ENCODE data around the gene UCN2.

Gene UCN2

GRCh38 chr3:48563382-48563918 lies at the start of gene UCN2:
UCN2 (minus strand) TSS chr3:48563781; CDS start chr3:48563124, 657 bp downstream.
- TF ChIP-seq CTCF (IDR thresholded peaks at IDR 0.05; ENCODE audit: unreplicated experiment in 3 of 3) = no peak
- peak within 1 kb of the TSS; percentile 60 to 86 (median 81) for H3K27ac Mint-ChIP-seq
- H3K4me3 Mint-ChIP-seq = no peak within 1 kb of the TSS
- no peaks in the 10 kb centered on the region for H3K36me3 Mint-ChIP-seq (ENCODE audit: low read depth)
- peaks cover 54% of the 10 kb centered on the region for H3K4me1 Mint-ChIP-seq
- peaks cover 4% of the 10 kb centered on the region for H3K27me3 Mint-ChIP-seq (ENCODE audit: low read depth)
- no peaks in the 10 kb centered on the region for H3K9me3 Mint-ChIP-seq

- Mint-ChIP-seq H3K4me3 (no peak overlapping the region), H3K4me1 (peaks cover 16% of the 10 kb centered on the region), H3K36me3 (ENCODE audit: low read depth) (peaks cover 12% of the 10 kb centered on the region), H3K27ac (no peak overlapping the region), H3K27me3 (ENCODE audit: low read depth) (peaks cover 4% of the 10 kb centered on the region), H3K9me3 (no peaks in the 10 kb centered on the region)
- no peak for TF ChIP-seq CTCF (IDR thresholded peaks at IDR 0.05; ENCODE audit: unreplicated experiment in 3 of 3)
Observed at GRCh38 chr3:48612309-48612708, 48.7 kb upstream of the UCN2 start.

GRCh38 chr3:48609088-48610005 lies 45.8 kb upstream of the UCN2 start, which contains the start of gene UQCRC1:
UQCRC1 (minus strand) TSS chr3:48609646; CDS start chr3:48609620, 26 bp downstream.
- peaks cover 34% of the 10 kb centered on the region for H3K36me3 Mint-ChIP-seq (ENCODE audit: low read depth)
- peak; percentile 73 to 82 (median 78) for TF ChIP-seq CTCF (IDR thresholded peaks at IDR 0.05; ENCODE audit: unreplicated experiment in 3 of 3)
- peak within 1 kb of the TSS; percentile 86 to 97 (median 93) for H3K27ac Mint-ChIP-seq
- H3K9me3 Mint-ChIP-seq = no peaks in the 10 kb centered on the region
- H3K4me1 Mint-ChIP-seq = peaks cover 16% of the 10 kb centered on the region
- H3K4me3 Mint-ChIP-seq = peak within 1 kb of the TSS; percentile 98 to 99 (median 98)
- H3K27me3 Mint-ChIP-seq (ENCODE audit: low read depth) = peaks cover 4% of the 10 kb centered on the region

- no peak overlapping the region for H3K27ac Mint-ChIP-seq
- H3K9me3 Mint-ChIP-seq = no peaks in the 10 kb centered on the region
- peaks cover 49% of the 10 kb centered on the region for H3K36me3 Mint-ChIP-seq (ENCODE audit: low read depth)
- peaks cover 16% of the 10 kb centered on the region for H3K4me1 Mint-ChIP-seq
- no peak overlapping the region for H3K4me3 Mint-ChIP-seq
- peaks cover 4% of the 10 kb centered on the region for H3K27me3 Mint-ChIP-seq (ENCODE audit: low read depth)
- TF ChIP-seq CTCF (IDR thresholded peaks at IDR 0.05; ENCODE audit: unreplicated experiment in 3 of 3) = no peak
Observed at GRCh38 chr3:48607519-48607918, 43.9 kb upstream of the UCN2 start.

- no peak for TF ChIP-seq CTCF (IDR thresholded peaks at IDR 0.05; ENCODE audit: unreplicated experiment in 3 of 3)
- Mint-ChIP-seq H3K27ac (no peak overlapping the region), H3K9me3 (no peaks in the 10 kb centered on the region), H3K27me3 (ENCODE audit: low read depth) (no peaks in the 10 kb centered on the region), H3K36me3 (ENCODE audit: low read depth) (peaks cover 69% of the 10 kb centered on the region), H3K4me1 (peaks cover 23% of the 10 kb centered on the region), H3K4me3 (no peak overlapping the region)
Observed at GRCh38 chr3:48601622-48601994, 38.0 kb upstream of the UCN2 start.
